PC-9 (cell line): ENCODE results near the gene TBX15.

Experiments used
- EZH2 ChIP-seq: fragments of 200-600 bp; sonication (generic); IDR thresholded peaks from 2 replicates; pipeline ENCODE4 v1.8.0; 2017; ENCODE audit warnings: antibody characterized with exemption, low read depth
- TF ChIP-seq, protein P1 (sequence below): fragments of 200-600 bp; sonication (generic); conservative IDR thresholded peaks from 2 replicates; pipeline ENCODE4 v1.6.1; 2017; ENCODE audit warnings: mixed run types, antibody characterized with exemption, mild to moderate bottlenecking, moderate library complexity

DNA sequence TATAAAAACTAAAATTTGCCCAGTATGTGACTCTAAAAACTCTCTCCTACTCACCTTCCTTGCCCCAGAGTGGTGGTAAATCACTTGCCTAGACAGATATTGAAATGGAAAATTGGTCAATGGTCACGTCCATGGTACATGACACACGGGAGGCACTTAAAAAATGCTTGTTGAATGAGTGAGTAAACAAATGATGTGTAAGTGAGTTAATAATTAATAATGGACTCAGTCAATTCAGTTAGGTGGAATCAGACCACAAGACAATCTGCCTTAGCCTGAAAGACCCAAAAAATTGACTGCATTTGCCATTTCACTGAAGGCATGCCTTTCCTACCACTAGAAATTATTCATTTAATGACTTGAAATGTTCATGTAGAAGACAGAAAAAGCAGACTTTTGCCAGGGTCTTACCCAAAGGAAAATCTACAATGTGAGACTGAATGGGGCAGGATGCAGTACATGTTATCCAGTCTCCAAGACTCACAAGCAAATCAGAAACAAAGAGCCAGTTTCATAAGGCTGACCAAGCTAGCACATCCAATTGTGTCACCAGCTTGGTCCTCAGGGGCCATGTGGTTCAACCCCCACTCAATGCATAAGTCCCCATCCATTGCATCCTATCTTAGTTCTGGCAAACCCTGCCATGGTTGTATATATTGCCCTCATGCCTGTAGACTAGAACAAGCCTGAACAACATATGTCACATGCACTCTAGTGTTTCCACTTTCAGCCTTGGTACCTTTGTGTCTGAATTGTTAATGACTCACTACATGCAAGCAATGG, 73.6 kb downstream of the TBX15 start:
- TF ChIP-seq, protein P1, sequence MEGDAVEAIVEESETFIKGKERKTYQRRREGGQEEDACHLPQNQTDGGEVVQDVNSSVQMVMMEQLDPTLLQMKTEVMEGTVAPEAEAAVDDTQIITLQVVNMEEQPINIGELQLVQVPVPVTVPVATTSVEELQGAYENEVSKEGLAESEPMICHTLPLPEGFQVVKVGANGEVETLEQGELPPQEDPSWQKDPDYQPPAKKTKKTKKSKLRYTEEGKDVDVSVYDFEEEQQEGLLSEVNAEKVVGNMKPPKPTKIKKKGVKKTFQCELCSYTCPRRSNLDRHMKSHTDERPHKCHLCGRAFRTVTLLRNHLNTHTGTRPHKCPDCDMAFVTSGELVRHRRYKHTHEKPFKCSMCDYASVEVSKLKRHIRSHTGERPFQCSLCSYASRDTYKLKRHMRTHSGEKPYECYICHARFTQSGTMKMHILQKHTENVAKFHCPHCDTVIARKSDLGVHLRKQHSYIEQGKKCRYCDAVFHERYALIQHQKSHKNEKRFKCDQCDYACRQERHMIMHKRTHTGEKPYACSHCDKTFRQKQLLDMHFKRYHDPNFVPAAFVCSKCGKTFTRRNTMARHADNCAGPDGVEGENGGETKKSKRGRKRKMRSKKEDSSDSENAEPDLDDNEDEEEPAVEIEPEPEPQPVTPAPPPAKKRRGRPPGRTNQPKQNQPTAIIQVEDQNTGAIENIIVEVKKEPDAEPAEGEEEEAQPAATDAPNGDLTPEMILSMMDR: no peak
- TF ChIP-seq EZH2: no peak
